ENCODE results near the gene ADRA2A.

The ADRA2A gene

GRCh38 chr10:111127081-111127848 is 50.4 kb downstream of the ADRA2A start:
- DNase-seq (ENCODE audit: low read depth, low spot score) = no peak
- H3K4me3 ChIP-seq (ENCODE audit: low read length) = no peak overlapping the region

GRCh38 chr10:111128331-111129180 is 51.7 kb downstream of the ADRA2A start:
- H3K4me3 ChIP-seq (ENCODE audit: low read length) = no peak overlapping the region
- no peak for DNase-seq (ENCODE audit: low read depth, low spot score)

GRCh38 chr10:111129363-111129762 is 52.5 kb downstream of the ADRA2A start:
- DNase-seq (ENCODE audit: low read depth, low spot score) = no peak

GRCh38 chr10:111130471-111130870 is 53.6 kb downstream of the ADRA2A start:
- no peak for DNase-seq (ENCODE audit: low read depth, low spot score)
- H3K4me3 ChIP-seq (ENCODE audit: low read length) = no peak overlapping the region

More at GRCh38 chr10:111129363-111129762, 52.5 kb downstream of the ADRA2A start:
- H3K4me3 ChIP-seq (ENCODE audit: low read length) = no peak overlapping the region

Data from Jurkat, Clone E6-1 (cell line).